Fibroblast of skin of right quadriceps (primary cell): Measurements from ENCODE around the gene ARHGEF25.
"Not testable (repeated sequence)": the region's sequence is repeated elsewhere in the genome, so short reads cannot be mapped to it uniquely, and the experiment has no call there.

Experiments
- DNase-seq: peaks from one replicate; pipeline ENCODE4 v3.0.0-alpha.2; 2013

Gene ARHGEF25

DNA sequence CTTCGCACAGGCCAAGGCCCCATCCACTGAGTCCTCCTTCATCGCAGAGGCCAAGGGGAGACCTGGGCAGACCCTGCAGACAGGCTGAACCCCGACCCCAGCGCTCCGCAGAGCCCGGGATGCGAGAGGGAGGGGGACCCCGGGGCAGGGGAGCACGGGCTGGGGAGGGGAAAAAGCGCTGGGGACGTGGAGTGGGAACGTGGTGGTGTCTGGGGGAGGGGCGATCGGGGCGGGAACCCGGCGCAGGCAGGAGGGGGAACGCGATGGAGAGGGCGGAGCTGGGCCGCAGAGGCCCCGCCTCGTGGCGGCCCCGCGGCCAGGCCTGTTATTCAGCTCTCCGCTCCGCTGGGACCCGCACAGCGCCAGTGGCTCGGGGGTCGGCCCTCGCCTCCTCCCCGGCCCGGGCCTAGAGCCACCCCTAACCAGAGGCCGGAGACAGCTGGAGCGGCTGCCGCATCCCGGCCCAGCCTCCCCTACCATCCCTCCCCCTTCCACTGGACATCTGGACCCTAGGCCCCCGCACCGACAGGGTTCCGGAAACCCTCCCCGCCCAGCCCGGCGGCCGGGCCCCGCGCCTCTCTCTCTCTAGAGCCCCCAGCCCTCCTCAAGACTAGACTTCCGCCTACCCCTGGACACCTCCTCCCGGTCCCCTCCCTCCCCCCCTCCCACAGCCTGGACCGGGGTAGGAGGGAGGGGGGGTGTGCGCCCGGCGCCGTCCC is at the start of gene ARHGEF25:
Gene ARHGEF25 (plus strand): TSS at position 328 of the 719 bp plus-strand sequence. CDS start 460 bp downstream, outside the sequence.
- peak; percentile 71 for DNase-seq

DNA sequence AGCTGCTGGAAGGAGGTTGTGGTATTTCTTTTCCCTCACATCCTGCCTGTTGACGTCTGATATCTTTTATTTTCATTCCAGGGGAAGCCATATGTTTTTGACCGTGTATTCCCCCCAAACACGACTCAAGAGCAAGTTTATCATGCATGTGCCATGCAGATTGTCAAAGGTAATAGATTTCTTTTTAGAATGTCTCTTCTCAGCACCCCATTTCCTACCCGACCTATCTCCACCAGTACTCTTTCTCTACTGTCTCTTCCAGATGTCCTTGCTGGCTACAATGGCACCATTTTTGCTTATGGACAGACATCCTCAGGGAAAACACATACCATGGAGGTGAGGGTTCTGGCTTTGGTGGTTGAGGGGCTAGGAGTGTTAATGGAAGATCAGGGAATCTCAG is 47.9 kb upstream of the ARHGEF25 start:
- no peak for DNase-seq

DNA sequence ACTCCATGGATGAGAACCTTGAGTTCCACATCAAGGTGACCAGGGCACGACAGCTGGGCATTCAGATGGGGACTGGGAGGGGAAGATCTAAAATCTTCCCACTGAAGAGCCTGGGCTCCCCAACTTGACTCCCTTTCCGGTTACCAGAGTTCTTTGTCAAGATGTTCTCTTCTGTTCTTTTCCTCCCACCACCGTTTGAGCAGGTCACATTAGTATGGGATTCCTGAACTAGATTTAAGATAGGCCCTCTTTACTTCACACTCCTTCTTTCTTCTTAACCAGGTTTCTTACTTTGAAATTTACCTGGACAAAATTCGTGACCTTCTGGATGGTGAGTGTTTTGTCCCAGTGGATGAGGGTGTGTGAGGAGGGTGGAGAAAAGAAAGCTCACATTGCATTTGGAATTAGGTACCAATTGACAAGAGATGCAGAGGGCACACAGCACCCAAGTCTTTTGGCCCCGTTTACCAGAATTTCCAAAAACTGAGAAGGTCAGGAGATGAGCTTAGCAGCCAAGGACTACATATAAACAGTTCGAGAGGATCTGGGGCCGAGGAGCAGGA is 47.0 kb upstream of the ARHGEF25 start:
- no peak for DNase-seq

DNA sequence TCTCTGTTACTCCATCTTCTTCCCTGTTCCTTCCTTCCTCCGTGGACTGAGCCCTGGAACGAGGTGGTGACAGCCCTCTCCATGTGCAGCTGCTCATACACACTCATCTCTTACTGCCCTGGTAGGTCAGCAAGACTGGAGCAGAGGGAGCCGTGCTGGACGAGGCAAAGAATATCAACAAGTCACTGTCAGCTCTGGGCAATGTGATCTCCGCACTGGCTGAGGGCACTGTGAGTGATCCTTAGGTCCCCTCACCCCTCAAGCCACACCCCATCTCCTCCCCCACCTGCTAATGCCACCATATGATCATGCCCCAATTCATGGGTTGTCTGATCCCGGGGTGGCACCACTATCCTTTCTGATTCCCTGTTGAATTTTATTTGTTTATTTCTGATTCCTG is 42.4 kb upstream of the ARHGEF25 start:
- no peak for DNase-seq

DNA sequence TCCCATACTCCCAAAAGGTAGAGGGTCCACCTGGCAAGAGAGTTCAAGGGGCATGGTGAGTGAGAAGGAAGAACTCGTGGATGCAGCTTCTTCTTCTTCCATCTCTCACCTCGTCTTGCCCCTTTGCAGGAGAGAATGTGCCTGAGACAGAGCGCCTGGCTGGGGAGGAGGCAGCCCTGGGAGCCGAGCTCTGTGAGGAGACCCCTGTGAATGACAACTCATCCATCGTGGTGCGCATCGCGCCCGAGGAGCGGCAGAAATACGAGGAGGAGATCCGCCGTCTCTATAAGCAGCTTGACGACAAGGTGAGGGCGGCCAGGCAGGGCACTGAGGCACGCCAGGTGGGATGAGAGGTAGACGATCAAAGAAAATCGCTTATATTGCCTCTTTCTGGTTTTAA is 41.4 kb upstream of the ARHGEF25 start:
- no peak for DNase-seq

DNA sequence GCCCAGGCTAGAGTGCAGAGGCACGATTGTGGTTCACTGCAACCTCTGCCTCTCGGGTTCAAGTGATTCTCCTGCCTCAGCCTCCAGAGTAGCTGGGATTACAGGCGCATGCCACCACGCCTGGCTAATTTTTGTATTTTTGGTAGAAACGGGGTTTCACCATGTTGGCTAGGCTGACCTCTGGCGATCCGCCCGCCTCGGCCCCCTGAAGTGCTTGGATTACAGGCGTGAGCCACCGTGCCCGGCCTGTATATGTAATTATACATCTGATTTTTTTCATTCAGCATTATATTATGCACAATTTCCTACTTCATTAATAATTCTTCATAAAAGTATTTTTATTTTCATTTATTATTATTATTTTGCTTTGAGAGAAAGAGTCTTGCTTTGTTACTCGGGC is 40.8 kb upstream of the ARHGEF25 start:
- DNase-seq = not testable (repeated sequence)

DNA sequence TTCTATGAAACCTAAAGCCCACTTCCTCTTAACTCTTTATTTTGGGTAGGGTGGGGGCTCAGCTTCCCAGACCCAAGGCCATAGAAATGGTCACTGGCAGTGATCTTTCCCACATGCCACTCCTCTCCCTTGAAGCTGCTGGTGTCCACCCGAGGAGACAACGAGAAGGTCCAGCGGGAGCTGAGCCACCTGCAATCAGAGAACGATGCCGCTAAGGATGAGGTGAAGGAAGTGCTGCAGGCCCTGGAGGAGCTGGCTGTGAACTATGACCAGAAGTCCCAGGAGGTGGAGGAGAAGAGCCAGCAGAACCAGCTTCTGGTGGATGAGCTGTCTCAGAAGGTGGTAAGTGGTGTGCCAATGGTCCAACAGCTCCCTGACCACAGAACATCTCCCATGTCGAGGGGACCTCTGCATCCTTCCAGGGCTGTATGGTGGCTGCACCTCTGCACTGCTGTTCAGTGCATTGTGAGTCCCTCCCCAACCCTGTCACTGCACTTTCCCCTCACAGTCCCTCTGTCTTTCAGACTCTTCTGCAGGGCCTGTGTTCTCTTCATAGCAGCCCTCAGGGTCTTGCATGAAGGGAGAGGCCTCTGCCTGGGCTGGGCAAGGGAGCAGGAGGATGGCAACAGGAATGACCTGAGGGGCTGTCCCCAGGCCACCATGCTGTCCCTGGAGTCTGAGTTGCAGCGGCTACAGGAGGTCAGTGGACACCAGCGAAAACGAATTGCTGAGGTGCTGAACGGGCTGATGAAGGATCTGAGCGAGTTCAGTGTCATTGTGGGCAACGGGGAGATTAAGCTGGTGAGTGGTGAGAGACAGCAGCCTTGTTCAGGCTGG is 39.1 kb upstream of the ARHGEF25 start:
- DNase-seq = no peak

DNA sequence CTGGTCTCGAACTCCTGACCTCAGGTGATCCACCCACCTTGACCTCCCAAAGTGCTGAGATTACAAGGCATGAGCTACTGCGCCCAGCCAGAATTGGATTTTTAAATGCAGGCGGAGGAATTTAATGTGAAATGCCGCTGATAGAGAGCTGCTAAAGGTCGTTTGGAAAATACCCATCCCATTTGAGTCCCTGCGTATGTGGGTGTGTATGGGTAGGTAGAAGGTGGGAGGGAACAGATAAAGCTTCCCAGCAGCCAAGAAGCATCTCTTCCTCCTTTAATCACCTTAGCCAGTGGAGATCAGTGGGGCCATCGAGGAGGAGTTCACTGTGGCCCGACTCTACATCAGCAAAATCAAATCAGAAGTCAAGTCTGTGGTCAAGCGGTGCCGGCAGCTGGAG is 36.4 kb upstream of the ARHGEF25 start:
- DNase-seq = no peak

DNA sequence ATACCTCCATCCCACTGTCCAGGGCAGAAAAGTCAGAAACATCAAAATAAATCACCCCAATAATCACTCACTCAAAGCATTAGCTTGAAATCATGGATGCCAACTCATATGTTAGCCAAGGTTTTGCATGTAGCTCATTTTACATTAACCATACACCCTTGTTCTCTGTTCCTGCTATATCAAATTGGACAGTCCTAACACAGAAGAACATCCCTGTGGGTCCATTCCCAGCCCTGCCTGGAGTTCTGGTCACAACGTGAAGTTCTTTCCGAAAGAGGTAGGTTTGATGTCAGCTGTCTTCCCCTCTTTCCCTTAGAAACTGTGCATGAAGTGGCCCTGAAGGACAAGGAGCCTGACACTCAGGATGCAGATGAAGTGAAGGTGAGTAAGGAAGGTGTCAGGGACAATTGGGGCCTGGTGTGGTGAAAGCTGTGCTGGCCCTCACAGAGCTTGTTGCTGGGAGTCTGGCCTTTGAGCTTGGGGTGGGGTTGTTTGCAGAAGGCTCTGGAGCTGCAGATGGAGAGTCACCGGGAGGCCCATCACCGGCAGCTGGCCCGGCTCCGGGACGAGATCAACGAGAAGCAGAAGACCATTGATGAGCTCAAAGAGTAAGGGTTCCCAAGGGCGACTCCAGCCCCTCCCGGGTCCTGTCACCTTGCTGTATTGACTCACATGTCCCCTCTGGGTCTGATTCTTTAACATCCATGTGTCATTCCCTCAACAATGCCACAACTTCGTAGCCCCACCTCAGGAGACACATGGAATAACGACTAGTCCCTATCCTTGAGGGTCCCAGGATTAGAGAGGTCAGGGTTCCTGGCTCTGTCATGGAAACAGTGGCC is 35.2 kb upstream of the ARHGEF25 start:
- DNase-seq = no peak

DNA sequence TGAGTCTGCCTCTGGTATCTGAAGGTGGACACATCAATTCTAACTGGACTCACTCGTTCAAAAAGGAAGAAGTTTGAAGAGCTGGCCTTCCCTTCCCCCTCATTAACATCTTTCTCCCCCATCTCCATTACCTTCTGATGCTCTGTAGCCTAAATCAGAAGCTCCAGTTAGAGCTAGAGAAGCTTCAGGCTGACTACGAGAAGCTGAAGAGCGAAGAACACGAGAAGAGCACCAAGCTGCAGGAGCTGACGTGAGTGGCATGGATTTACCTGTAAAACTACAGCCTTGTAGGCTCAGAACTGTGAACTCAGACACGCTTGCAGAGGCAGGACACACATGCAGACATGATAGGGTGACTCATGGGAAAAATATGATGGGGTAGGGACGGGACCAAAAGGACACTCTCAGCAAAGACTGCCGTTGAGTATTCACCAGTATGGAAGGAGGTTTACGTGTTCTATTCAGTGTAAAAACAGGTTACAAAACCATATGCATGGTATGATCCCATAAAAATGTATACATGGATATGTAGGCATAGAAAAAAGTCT is 34.5 kb upstream of the ARHGEF25 start:
- no peak for DNase-seq

DNA sequence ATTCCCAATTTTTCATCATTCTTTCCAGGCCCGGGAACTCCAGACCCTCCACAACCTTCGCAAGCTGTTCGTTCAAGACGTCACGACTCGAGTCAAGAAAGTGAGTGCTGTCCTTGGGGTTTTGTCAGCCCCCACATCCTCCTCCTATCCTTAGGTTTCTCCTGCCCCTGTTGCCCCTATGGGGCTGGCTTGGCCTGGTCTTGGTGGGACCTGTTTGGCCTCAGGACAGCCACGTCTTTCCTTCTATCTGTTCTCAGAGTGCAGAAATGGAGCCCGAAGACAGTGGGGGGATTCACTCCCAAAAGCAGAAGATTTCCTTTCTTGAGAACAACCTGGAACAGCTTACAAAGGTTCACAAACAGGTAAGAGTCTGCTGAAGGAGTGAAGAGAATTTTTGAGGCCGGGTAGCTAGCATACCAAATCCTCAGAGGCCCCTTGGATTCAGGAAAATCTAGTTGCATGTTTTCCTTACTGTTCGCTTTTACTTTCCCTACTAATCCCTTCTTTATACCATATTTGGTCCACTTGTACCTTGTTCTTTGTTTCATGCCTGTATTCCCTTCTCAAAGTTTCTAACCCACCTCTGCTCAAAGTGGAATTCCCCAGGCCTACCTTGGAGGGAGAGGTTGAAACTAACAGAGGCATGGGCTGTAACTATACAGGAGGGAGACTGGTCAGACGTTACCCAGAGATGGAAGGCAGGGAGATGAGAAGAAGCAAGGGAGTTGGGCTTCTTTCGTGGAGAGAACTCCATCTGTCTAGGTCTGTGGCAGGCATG is 33.1 kb upstream of the ARHGEF25 start:
- DNase-seq = no peak

DNA sequence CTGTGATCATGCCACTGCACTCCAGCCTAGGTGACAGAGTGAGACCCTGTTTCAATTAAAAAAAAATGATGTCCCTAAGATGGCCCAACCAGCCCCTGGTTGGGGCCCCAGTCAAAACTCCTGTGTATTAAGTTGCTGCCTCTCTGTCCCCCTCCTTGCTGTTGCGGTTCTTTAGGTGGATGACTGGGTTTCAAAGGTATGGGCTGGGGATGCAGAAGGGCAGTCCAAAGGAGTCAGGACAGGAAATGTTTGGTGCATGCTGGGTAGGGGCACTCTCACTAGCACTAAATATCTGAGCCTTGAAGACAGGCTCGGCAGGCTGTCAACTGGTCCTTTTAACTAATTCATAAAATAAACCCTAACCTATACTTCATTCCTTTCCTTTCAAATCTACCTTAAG is 32.2 kb upstream of the ARHGEF25 start:
- DNase-seq = no peak

DNA sequence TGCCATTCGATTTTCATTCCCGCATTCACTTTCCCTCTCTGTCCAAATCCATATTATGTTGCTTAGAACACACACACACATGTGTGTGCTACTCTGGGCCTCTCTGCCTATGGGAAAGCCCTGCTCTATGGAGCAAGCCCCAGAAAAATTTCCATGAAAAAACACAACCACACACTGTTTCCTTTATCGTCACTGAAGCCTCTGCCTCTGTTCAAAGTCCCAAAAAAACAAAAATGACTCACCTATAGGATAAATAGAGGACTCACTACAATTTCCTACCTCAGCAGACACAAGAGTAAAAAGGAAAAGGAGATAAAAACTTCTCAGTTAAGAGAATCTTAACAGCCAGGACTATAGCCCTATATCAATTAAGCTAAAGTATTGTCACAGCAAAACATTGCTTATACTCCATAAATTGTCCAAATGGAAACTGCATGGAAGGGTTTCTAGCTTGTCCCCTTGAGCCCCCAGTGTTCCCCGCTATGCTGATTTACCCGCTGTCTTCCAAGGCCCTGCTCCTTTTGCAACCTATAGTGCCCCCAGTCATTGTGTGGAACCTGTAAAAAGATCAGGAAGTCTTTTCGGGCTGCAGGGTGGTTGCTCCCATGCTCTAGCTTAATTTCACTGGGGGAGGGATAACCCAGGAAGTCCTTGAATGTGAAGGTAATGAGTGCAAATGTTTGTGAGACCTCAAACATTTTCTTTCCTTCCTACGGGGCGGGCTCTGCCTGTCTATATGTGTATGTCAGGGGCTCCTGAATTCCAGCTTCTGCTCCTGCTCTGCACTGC is 31.4 kb upstream of the ARHGEF25 start:
- no peak for DNase-seq

DNA sequence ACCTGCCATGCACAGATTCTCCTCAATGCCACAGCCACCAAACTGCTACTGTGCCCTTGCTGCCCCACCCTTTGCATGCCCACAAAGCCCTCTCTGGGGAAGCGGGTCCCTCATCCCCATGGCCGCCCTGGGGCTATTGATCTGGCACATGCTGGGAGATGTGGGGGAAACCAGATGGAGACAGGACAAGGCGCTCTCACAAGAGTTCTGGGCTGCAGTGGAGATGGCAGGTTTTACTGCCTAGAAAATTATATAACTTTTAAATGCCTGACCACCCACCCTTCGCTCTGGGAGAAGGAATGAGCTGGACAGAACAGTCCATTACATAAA is 30.8 kb upstream of the ARHGEF25 start:
- DNase-seq = no peak

DNA sequence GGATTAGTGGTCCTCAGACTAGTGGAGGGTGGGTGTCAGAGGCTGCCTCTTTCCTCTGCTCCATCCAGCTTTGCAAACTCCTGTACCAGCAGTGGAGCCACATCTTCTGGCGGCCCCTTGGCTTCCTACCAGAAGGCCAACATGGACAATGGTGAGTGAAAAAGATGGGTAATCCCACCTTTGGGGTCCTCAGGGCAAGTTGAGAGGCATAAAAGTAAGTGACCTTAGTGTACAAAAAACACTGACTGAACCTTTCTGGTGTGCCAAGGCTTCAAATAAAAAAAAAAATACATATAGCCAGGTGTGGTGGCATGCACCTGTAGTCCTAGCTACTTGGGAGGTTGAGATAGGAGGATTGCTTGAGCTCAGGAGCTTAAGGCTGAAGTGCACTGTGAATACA is 29.4 kb upstream of the ARHGEF25 start:
- no peak for DNase-seq

DNA sequence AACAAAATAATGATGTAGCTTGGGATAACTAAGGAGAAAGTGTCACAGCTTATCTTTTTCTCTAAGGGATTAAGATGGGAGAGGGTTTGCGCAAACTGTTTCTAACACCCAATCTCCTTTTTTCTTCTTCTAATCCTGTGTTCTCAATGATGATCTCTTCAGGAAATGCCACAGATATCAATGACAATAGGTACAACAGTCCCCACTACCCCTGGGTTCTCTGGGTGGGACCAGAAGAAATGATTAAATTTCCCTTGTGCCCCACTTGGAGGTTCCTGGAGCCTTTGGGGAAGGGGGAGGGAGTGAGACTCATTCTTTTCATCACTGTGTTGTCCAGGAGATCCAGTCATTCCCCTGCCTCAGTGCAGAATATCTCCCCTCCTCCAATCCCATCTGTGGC is 28.8 kb upstream of the ARHGEF25 start:
- DNase-seq = no peak

DNA sequence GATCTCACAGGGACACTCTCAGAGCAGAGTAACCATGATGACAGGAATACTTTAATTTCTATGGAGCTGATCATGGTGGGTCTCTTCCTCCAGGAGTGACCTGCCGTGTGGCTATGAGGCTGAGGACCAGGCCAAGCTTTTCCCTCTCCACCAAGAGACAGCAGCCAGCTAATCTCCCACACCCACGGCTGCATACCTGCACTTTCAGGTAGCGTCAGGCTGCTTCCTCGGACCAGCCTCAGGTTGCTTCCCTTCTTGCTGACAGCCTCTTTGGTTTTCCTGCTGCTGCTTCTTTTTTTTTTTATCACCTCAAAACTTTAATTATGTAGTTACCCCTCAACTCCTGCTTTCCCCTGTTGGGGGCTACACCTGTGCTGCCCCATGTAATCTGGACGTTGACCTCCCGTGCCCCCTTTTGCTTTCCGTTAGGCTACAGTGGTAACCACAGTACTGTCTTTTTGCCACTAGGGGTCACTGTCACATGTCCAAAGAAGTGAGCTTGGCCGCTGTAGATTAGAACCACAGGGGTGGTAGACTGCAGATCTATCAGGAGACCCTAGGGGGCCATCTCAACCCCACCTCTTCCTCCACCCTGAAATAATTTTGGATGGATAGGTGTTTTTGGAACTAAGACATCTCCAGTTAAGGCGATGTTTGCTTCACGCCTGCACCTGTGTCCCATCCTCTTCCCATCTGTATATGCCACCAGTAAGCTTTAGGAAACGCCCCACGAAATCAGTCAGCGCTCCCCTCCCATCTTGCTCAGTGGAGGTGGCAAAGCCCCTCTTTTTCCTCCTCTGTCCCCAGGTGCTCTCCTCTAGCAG is 28.0 kb upstream of the ARHGEF25 start:
- peak; percentile 78 for DNase-seq

DNA sequence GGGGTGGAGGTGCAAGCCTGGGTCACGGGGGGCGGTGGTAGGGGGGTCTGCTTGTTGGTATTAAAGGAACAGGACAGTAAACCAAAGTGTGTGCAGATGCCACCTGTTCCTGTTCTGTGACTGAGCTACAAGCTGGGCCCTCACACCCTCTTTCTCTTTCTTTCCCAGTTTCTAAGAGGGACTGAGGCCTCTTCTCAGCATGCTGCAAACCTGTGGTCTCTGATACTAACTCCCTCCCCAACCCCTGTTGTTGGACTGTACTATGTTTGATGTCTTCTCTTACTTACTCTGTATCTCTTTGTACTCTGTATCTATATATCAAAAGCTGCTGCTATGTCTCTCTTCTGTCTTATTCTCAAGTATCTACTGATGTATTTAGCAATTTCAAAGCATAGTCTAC is 27.2 kb upstream of the ARHGEF25 start:
- no peak for DNase-seq

DNA sequence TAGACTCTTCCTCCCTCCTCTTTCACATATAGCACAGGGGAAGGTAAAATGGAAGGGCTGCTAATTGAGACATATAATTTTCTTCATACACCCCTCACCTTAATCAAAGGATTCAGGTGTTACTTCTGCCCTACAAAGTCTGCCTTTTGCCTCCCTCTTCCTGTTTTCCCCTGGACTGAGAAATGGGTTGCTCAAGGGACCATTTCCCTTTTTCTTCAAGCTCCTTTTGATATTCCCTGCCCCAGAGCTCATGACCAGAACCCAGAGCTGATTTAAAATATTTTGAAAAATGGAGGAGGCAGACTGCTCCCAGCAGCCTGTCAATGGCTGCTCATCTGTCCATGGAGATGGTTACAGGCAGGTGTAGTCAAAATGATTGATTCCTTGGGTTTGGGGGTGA is 26.5 kb upstream of the ARHGEF25 start:
- no peak for DNase-seq

DNA sequence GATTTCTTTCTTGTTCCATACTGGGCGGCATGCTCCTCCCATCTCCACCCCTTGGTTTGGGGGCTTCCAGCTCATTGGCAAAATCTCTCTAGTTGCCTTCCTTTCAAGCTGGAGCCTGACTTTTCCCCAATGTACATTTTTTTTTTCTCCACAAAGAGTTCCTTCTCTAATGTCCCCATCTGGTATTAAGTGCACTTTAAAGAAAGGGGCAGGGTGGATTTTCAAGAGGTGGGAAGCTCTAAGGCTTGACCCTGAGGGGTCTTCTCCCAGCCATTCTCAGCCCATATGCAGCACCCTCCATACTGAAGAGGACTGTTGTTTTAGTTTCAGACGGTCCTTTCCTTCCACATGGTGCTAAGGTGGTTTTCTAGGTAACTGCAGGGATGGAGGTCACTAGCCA is 26.1 kb upstream of the ARHGEF25 start:
- DNase-seq = no peak
